Measurements from ENCODE around the gene SAT2.

- TF ChIP-seq, protein P1, sequence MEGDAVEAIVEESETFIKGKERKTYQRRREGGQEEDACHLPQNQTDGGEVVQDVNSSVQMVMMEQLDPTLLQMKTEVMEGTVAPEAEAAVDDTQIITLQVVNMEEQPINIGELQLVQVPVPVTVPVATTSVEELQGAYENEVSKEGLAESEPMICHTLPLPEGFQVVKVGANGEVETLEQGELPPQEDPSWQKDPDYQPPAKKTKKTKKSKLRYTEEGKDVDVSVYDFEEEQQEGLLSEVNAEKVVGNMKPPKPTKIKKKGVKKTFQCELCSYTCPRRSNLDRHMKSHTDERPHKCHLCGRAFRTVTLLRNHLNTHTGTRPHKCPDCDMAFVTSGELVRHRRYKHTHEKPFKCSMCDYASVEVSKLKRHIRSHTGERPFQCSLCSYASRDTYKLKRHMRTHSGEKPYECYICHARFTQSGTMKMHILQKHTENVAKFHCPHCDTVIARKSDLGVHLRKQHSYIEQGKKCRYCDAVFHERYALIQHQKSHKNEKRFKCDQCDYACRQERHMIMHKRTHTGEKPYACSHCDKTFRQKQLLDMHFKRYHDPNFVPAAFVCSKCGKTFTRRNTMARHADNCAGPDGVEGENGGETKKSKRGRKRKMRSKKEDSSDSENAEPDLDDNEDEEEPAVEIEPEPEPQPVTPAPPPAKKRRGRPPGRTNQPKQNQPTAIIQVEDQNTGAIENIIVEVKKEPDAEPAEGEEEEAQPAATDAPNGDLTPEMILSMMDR (IDR thresholded peaks at IDR 0.05): no peak
- TF ChIP-seq POLR2A (IDR thresholded peaks at IDR 0.05): no peak
These were observed 18.8 kb upstream of the SAT2 start for GRCh38 chr17:7646457-7646856.

Measured in uterus (tissue), 2 donors.